NCI-H1092 treated with DMSO at 0.1 percent for 48 hours (cell line): Measurements from ENCODE around the gene GLP1R.

ENCODE experiments used
- DNase-seq: peaks from one replicate; lab custom pipeline; 2025; lab: John Stamatoyannopoulos, UW

GLP1R gene

GRCh38 chr6:39086294-39086693 lies 37.7 kb downstream of the GLP1R start:
- DNase-seq = no peak

- no peak for DNase-seq
Measured at GRCh38 chr6:39086711-39087110, 38.1 kb downstream of the GLP1R start.

GRCh38 chr6:39087197-39087596 lies 38.6 kb downstream of the GLP1R start:
- DNase-seq = no peak

GRCh38 chr6:39088331-39088730 lies 39.8 kb downstream of the GLP1R start:
- DNase-seq = no peak

- no peak for DNase-seq
Measured at GRCh38 chr6:39090036-39090435, 41.5 kb downstream of the GLP1R start.

- peak; percentile 77 for DNase-seq
Measured at GRCh38 chr6:39091220-39091619, 42.6 kb downstream of the GLP1R start.

- peak; percentile 85 for DNase-seq
Measured at GRCh38 chr6:39092124-39092523, 43.5 kb downstream of the GLP1R start.

- no peak for DNase-seq
Measured at GRCh38 chr6:39093149-39093708, 44.6 kb downstream of the GLP1R start.

- DNase-seq = no peak
Measured at GRCh38 chr6:39095578-39095977, 47.0 kb downstream of the GLP1R start.

- no peak for DNase-seq
Measured at GRCh38 chr6:39100358-39100757, 51.8 kb downstream of the GLP1R start.

GRCh38 chr6:39102071-39102820 lies 53.7 kb downstream of the GLP1R start:
- no peak for DNase-seq

GRCh38 chr6:39102821-39103136 lies 54.2 kb downstream of the GLP1R start:
- no peak for DNase-seq

- DNase-seq = no peak
Measured at GRCh38 chr6:39104528-39104927, 55.9 kb downstream of the GLP1R start.

- no peak for DNase-seq
Measured at GRCh38 chr6:39107034-39107433, 58.5 kb downstream of the GLP1R start.

GRCh38 chr6:39107641-39108040 lies 59.1 kb downstream of the GLP1R start:
- no peak for DNase-seq

- no peak for DNase-seq
Measured at GRCh38 chr6:39108041-39108839, 59.7 kb downstream of the GLP1R start.

GRCh38 chr6:39111280-39111679 lies 62.7 kb downstream of the GLP1R start:
- DNase-seq = no peak

- no peak for DNase-seq
Measured at GRCh38 chr6:39113788-39114187, 65.2 kb downstream of the GLP1R start.

- DNase-seq = no peak
Measured at GRCh38 chr6:39114388-39114703, 65.8 kb downstream of the GLP1R start.

GRCh38 chr6:39114704-39115599 lies 66.4 kb downstream of the GLP1R start, which contains the start of gene SAYSD1:
SAYSD1 (minus strand) TSS chr6:39115186; CDS start chr6:39115089, 97 bp downstream.
- DNase-seq = peak; percentile 86

GRCh38 chr6:39118921-39119320 lies 70.3 kb downstream of the GLP1R start:
- no peak for DNase-seq

GRCh38 chr6:39124114-39124513 lies 75.5 kb downstream of the GLP1R start:
- DNase-seq = no peak
